Brain microvascular endothelial cell (primary cell): ENCODE measurements around the gene CTRB1.

Experiments
- DNase-seq: peaks from one replicate; pipeline ENCODE4 v3.0.0-alpha.2; 2020
- H3K27ac ChIP-seq: fragments of 250-450 bp; sonication (Bioruptor Pico); 2 replicates; pipeline ENCODE4 v1.5.1; 2020; ENCODE audit warnings: mild to moderate bottlenecking, moderate library complexity
- H3K27me3 ChIP-seq: fragments of 250-450 bp; sonication (Bioruptor Pico); replicated peaks from 2 replicates; pipeline ENCODE4 v1.5.1; 2020; ENCODE audit warnings: mild to moderate bottlenecking
- H3K36me3 ChIP-seq: fragments of 250-450 bp; sonication (Bioruptor Pico); replicated peaks from 2 replicates; pipeline ENCODE4 v1.5.1; 2020; ENCODE audit warnings: mild to moderate bottlenecking
- H3K4me3 ChIP-seq: 2 replicates; pipeline ENCODE4 v1.5.1; 2011; ENCODE audit warnings: low read depth, mild to moderate bottlenecking, control low read depth, low read length, moderate library complexity
- in situ Hi-C: cut with HindIII; loops from 2 replicates; pipeline ENCODE4 v1.10.0; 2017; ENCODE audit warnings: low sequenced_read_pairs, low pct_ligation_motif_present
- TF ChIP-seq, protein P1 (sequence below): IDR thresholded peaks from 2 replicates; pipeline ENCODE4 v1.5.1; 2011; ENCODE audit warnings: low read depth, mild to moderate bottlenecking, moderate library complexity, low read length, control low read depth, inconsistent platforms; ENCODE audit errors: missing control alignments

Gene CTRB1

DNA sequence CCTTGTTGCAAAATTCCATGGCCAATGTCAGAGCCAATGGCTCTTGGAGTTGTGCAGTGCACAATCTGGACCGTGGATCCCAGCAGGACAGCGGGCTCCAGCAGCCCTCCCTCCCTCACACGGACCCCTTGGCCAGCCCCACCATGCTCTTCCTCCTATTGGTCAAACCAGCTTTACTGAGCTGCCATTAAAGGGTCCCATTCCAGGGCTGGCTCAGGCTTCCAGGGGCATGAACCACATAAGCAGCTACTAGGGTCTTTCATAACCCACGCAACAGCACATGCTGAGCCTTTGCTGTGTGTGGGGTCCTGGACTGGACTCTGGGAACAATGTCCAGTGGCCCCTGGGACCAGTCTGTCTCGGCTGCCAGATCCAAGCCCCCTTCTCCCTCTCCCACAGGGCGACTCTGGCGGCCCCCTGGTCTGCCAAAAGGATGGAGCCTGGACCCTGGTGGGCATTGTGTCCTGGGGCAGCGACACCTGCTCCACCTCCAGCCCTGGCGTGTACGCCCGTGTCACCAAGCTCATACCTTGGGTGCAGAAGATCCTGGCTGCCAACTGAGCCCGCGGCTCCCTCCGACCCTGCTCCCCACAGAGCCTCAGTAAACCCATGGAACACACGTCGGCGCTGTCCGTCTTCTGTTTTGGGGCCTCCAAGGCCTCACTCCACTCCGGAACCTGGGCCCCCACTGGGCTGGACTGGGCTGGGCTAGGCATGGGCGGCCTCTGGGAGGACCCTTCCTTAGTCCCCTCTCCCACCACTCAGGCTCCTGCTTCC lies 5.7 kb downstream of the CTRB1 start:
- in situ Hi-C loops = no loop called here
- Histone ChIP-seq H3K4me3 (no peak overlapping the region), H3K27ac (no peak overlapping the region), H3K27me3 (no peaks in the 10 kb centered on the region), H3K36me3 (peaks cover 22% of the 10 kb centered on the region)
- DNase-seq = no peak
- TF ChIP-seq, protein P1, sequence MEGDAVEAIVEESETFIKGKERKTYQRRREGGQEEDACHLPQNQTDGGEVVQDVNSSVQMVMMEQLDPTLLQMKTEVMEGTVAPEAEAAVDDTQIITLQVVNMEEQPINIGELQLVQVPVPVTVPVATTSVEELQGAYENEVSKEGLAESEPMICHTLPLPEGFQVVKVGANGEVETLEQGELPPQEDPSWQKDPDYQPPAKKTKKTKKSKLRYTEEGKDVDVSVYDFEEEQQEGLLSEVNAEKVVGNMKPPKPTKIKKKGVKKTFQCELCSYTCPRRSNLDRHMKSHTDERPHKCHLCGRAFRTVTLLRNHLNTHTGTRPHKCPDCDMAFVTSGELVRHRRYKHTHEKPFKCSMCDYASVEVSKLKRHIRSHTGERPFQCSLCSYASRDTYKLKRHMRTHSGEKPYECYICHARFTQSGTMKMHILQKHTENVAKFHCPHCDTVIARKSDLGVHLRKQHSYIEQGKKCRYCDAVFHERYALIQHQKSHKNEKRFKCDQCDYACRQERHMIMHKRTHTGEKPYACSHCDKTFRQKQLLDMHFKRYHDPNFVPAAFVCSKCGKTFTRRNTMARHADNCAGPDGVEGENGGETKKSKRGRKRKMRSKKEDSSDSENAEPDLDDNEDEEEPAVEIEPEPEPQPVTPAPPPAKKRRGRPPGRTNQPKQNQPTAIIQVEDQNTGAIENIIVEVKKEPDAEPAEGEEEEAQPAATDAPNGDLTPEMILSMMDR = no peak

DNA sequence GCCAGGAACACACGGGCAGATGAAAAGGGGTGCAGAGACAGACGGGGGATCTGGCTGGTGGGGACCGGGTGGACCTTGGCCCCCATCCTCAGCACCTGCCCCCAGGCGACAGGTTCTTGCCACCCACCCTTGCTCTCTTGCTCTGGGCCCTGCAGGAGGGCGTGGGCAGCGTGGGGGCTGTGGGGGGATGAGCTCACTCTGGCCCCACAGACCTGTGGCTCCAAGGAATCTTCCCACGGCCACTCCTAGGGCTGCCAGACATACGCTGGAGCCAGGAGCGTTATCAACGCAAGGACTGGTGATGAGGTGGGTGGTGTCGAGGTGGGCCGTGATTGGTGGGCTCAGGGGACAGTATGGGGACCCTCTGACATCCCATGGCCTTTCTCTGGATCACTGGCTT lies 6.3 kb downstream of the CTRB1 start:
- peaks cover 28% of the 10 kb centered on the region for H3K36me3 ChIP-seq
- no peaks in the 10 kb centered on the region for H3K27me3 ChIP-seq
- no peak overlapping the region for H3K4me3 ChIP-seq
- TF ChIP-seq, protein P1 = no peak
- H3K27ac ChIP-seq = no peak overlapping the region
- in situ Hi-C loops = no loop called here
- no peak for DNase-seq

DNA sequence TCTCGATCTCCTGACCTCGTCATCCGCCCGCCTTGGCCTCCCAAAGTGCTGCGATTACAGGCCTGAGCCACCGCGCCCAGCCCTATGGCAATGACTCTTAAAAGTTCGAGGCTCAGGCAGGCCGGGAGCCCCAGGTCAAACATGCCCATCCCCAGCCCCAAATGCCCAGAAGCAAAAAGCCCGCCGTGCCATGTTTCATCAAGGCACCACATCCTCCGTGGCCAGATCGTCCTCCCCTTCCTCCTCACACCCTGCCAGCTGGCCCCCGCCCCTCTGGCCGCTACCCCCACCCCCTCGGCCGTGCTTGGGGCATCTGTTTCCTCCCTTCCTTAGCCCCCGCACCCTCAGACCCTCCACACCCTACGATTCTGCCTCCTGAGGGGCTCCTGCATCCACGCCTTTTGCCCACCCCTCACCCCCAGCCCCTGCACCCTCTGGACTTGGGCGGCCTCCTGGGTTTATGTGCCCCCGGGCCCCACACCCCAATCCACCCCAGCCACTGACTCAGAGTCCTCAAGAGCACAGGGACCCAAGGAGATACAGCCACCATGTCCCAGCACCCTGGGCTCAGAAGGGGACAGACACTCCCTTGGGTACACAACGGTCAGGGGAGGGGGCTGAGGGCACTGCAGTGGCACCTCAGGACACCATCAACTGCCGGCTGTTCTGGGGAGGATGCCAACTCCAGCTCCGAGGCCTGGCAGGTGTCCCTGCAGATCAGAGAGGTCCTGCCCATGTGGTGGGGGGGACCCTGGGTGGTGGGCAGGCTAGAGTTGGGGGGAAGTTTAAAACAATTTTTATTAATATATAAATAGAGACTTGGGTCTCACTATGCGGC lies 7.1 kb downstream of the CTRB1 start:
- Histone ChIP-seq H3K36me3 (peaks cover 32% of the 10 kb centered on the region), H3K4me3 (no peak overlapping the region), H3K27me3 (no peaks in the 10 kb centered on the region), H3K27ac (no peak overlapping the region)
- no peak for DNase-seq
- in situ Hi-C loops = no loop called here
- TF ChIP-seq, protein P1 = no peak

DNA sequence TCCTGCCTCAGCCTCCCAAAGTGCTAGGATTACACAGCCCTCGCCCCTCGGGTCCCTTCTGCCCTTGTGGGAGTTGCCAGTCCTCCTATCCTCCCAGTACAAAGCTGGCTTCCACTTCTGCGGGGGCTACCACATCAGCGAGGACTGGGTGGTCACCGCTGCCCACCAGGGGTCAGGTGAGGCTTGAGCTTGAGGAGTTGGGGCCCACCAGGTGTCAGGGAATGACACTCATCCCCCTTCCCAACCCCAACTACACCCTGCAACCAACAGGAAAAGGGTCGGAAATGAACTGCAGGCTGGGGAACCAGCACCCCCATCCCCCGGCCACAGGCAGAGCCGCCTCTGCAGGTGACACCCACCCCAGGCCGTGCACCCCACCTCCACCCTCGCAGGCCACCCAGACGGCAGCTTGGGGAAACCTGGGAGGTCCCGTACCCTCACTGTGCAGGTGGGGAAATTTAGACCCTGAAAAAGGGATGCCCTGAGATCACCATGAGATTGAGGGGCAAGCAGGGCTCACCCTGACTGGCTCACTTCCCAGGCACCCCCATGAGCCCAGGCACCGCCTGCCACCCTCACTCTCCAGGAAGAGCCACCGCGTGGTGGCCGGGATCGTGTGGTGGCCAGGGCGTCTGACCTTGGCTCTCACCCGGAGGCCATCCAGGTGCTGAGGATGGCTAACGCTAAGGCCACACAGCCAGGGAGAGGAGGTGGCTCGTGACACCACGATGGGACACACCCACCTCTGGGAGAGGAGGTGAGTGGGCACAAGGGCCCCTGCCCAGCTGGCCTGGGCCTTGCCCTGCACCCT lies 8.0 kb downstream of the CTRB1 start:
- in situ Hi-C loops = no loop called here
- Histone ChIP-seq H3K4me3 (no peak overlapping the region), H3K36me3 (peaks cover 33% of the 10 kb centered on the region), H3K27ac (no peak overlapping the region), H3K27me3 (no peaks in the 10 kb centered on the region)
- DNase-seq = no peak
- TF ChIP-seq, protein P1 = peak; percentile 20

DNA sequence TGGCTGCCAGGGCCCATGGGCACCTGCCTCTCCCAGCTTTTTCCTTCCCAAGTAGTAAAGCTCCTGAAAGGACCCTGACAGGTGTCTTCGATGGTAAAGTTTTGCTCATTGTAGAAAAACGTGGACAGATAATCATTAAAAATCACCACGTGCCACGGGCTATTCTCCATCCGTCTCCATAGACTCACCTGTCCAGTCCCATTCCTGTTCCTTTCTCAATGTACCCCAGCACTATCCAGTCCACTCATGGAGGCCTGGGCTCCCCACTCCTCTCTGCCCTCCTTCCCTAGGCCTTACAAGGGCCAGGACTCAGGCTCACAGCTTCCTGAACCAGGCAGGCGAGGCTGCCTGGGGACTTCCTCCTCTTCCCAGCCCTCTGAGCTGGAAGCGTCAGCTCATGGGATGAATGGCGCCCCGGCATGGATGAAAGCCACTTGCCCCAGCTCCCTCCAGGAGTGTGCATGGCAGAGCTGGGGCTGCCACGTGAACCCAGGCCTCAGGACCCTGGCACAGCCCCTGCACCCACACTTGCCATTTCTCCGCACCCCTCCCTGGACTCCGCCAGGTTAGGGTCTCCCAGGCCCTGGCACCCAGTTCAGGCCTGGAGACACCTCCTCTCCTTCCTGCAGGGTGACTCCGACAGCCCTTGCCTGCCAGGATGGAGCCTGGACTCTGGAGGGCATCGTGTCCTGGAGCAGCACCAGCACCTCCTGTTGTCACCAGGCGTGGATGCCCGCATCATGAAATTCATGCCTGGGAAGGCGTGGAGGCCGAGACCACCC lies 8.8 kb downstream of the CTRB1 start:
- TF ChIP-seq, protein P1 = no peak
- Histone ChIP-seq H3K27me3 (no peaks in the 10 kb centered on the region), H3K27ac (no peak overlapping the region), H3K36me3 (peaks cover 40% of the 10 kb centered on the region), H3K4me3 (no peak overlapping the region)
- in situ Hi-C loops = no loop called here
- DNase-seq = no peak
